HG03439 (cell line): ENCODE results near the gene PLD2.

ENCODE experiments used
- ATAC-seq: cut with Tn5 transposase; IDR thresholded peaks from one replicate; pipeline ENCODE4 v1.9.1; 2021; ENCODE audit warnings: mild to moderate bottlenecking, moderate library complexity; ENCODE audit not compliant: unreplicated experiment

The PLD2 gene

DNA sequence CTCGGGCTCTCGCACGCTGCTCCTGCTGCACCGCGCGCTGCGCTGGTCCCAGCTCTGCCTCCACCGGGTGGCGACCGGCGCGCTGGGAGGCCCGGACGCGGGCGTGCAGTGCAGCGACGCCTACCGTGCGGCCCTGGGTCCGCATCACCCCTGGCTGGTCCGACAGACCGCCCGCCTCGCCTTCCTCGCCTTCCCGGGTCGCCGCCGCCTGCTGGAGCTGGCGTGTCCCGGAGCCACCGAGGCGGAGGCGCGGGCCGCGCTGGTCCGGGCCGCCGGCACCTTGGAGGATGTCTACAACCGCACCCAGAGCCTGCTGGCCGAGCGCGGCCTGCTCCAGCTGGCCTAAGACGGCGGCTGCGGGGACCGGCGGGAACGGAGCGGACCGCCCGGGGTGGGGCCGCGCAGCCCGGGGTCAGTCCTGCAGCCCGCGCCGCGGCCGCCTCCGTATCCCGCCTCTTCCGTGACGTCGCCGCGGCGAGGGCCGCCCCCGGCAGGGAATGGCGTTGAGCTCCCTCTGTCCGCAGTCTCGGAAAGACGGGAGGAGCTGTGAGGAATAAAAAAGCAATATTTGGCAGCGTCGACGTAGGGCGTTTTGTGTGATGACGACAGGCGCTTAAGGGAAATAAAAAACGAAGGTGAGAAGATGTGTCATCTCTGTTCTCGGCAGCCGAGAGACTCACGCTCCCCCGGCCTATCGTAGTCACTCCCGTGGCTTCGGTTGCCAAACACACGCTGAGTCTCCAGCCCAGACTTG, 16.8 kb upstream of the PLD2 start:
- ATAC-seq = peak; percentile 82

- ATAC-seq = no peak
Measured at GRCh38 chr17:4790705-4791088, 16.3 kb upstream of the PLD2 start.

GRCh38 chr17:4795168-4795567, 11.8 kb upstream of the PLD2 start:
- no peak for ATAC-seq

DNA sequence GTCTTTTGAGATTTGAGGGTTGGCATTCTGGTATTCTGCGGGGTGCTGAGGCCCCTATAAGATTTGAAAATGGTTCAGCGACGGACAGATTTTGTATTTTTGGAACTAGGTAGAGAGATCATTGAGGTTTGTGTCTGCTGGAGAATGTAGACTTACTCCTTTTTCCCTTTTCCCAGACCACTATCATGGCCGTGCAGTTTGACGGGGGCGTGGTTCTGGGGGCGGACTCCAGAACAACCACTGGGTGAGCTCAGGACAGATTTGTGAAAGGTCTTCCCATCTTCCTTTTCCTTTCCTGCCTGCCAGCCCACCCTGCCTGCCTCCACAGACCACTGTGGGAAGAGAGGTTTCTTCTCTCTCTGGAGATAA, 10.4 kb upstream of the PLD2 start:
- ATAC-seq = no peak

DNA sequence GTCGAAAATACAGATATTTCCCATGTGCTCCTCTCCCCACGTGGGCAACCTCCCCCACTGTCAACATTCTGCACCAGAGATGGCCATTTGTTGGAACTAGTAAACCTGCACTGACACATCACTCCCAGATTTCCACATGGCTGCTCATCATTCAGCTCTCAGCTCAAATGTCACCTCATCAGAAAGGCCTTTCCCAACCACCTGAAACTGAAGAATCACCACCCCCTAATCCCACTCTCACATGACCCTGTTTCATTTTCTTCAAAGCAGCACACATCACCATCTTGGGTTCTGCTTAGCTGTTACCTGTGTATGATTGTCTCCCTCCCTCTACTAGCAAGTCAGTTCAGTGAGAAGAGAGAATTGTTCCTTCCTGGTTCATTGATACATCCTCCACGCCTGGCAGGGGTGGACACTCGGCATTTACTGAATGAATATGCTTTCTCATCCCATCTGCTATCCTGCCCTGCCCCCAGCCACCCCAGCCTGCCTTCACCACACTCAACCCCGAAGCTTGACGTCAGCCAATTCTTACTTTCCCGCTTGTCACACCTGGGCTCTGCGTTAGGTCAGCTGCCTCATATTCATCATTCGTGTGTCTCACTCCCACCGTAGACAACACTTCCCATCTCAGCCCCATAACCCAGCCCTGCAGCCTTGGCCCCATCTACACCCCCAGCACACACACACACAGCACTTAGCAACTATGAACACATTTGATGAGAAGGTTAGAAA, 6.3 kb upstream of the PLD2 start:
- no peak for ATAC-seq

GRCh38 chr17:4802228-4802627, 4.7 kb upstream of the PLD2 start, which contains the start of gene C17orf114:
TSS of gene C17orf114 (minus strand) at chr17:4802328.
- ATAC-seq = no peak

DNA sequence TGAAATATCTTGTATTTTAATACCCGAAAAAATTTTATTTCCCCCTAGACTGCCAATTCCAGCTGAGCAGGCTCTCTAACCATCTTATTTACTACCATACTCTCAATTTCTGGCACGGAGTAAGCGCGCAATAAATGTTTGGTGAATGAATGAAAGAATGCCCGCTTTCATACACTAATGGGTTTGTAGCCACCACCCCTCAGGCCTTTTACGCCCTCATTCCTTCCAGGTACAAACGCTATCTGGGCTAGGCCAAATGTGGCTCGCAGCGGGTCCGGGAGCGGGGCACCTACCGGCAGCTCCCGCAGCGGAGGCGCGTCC, 536 bp upstream of the PLD2 start:
- no peak for ATAC-seq

GRCh38 chr17:4807605-4808377, 839 bp downstream of the PLD2 start:
- no peak for ATAC-seq

GRCh38 chr17:4808378-4808767, 1.4 kb downstream of the PLD2 start:
- ATAC-seq = no peak

DNA sequence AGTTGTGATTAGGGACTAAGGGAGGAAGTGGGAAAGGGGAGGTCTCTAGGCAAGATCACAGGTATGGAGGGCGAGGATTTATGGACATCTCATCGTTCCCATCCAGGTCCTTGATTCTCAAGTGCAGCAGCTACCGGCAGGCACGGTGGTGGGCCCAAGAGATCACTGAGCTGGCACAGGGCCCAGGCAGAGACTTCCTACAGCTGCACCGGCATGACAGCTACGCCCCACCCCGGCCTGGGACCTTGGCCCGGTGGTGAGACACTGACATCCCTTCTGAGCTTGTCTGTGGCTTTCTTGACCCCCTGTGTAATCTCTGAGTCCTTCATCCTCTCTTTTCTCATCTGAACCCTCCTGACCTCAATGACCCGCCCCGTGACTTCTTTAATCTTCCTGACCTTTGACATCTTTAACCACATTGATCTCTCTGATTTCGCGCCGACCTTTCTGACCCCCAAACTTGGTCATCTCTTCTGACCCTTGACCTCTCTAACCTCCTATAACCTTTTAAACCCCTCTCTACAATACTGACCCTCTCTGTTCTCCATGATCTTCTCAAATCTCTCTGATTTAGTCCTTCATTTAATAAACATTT, 3.8 kb downstream of the PLD2 start:
- no peak for ATAC-seq

GRCh38 chr17:4811471-4811870, 4.5 kb downstream of the PLD2 start:
- no peak for ATAC-seq

DNA sequence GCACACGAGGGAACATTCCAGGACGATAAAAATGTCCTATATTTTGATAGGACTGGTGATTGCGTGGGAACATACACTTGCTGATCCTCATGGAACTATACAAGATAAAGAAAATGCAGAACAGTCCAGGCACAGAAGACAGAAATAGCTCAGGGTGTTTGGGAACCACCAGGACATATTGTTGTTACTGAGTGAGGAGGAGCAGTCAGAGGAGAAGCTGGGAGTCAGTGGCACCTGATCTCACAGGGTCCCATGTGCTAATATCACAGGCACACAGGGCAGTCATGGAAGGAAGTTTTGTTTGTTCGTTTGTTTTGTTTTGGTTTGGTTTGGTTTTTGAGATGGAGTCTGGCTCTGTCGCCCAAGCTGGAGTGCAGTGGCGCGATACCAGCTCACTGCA, 5.7 kb downstream of the PLD2 start:
- ATAC-seq = no peak

- no peak for ATAC-seq
Measured at GRCh38 chr17:4815043-4815675, 8.2 kb downstream of the PLD2 start.

DNA sequence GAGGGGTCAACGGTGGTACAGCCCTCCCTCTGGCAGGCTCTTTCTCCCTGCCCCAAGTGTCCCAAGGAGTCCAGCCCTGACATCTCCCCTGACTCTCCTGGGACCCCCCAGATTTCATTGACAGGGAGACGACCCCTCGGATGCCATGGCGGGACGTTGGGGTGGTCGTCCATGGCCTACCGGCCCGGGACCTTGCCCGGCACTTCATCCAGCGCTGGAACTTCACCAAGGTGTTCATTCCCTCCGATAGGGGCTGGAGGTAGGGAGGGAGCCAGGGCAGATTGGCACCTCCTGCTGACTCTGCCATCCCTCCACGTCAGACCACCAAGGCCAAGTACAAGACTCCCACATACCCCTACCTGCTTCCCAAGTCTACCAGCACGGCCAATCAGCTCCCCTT, 9.9 kb downstream of the PLD2 start:
- no peak for ATAC-seq

DNA sequence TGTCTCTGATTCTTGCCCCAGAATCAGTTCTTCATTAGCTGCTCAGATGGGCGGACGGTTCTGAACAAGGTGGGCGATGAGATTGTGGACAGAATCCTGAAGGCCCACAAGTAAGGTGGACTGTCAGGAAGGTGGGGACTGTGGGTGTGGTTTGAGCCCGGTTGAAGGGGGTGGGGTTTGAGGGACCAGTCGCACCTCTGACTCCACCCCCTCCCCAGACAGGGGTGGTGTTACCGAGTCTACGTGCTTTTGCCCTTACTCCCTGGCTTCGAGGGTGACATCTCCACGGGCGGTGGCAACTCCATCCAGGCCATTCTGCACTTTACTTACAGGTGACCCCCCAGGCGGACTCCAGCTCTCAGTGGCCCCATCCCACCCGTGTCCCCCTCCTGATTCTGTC, 11.3 kb downstream of the PLD2 start:
- no peak for ATAC-seq

GRCh38 chr17:4822835-4823234, 15.9 kb downstream of the PLD2 start:
- ATAC-seq = no peak

GRCh38 chr17:4823373-4824089, 16.6 kb downstream of the PLD2 start:
- ATAC-seq = no peak

DNA sequence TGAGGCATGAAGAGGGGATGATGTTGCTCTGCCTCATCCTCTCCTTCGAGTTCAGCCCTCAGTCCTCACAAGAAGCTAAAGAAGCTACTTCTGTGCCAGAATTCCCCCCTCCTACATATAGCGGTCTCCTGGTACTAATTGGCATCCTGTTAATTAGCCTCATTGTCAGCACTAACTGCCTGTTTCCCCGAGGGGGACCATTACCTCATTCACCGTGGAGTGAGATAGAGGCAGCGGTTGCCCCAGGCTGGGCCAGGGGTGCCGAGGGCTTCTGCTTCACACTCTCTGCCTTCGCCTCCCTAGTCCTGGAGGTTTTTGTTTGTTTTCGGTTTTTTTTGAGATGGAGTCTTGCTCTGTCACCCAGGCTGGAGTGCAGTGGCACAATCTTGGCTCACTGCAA, 20.4 kb downstream of the PLD2 start:
- ATAC-seq = no peak

DNA sequence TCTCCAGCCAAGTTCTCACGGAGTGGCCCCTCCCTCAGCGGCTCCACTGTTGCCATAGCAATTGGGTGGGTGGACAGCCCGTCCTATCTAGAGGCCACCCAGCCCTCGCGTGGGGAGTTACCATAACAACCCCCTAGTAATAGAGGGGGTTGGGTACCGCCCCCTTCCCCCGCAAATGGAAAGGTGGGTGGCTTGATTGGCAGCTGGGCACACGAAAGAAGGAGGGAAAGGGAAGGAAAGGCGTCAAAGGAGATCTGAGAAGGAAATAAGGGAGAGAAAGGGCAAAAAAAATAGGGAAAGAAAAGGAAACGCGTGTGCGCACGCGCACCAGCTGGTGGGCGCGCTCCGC, 25.9 kb downstream of the PLD2 start:
- peak; percentile 17 for ATAC-seq

- peak; percentile 89 for ATAC-seq
Measured at GRCh38 chr17:4833178-4833940, 26.4 kb downstream of the PLD2 start, which contains the start of gene MINK1. TSS of gene MINK1 (plus strand) at chr17:4833340. CDS start at chr17:4833584, 244 bp downstream.
